Ovary (tissue), 9 donors: Measurements from ENCODE around the gene LRRC18. TPM values are rescaled to one million over a fixed set of nuclear protein-coding genes. Genes with fewer than 3 reads are reported as not detected.

ENCODE experiments used
- DNase-seq, 5 donors: peaks; one replicate each; pipeline ENCODE4 v3.0.0-alpha.2; 2019 to 2020
- H3K27ac ChIP-seq, 2 donors: fragments of 200-600 bp; one replicate each; pipeline versions ENCODE4 v1.5.1 to v1.8.0; 2019 to 2022
- H3K27me3 ChIP-seq: fragments of 200-600 bp; one replicate; pipeline ENCODE4 v1.8.0; 2022
- H3K36me3 ChIP-seq: fragments of 200-600 bp; sonication (generic); one replicate; pipeline ENCODE4 v1.5.1; 2019
- H3K4me1 ChIP-seq: one replicate; pipeline ENCODE4 v1.8.1; 2013; ENCODE audit warnings: mild to moderate bottlenecking, moderate library complexity; ENCODE audit not compliant: insufficient read depth
- H3K4me3 ChIP-seq: fragments of 200-600 bp; sonication (generic); one replicate; pipeline ENCODE4 v1.5.1; 2017
- H3K9me3 ChIP-seq, 2 donors: fragments of 200-600 bp in 1 of 2; sonication (generic) in 1 of 2; one replicate each; pipeline versions ENCODE4 v1.5.1 to v1.8.1; 2013 to 2019; ENCODE audit warnings: mild to moderate bottlenecking in 1 of 2, moderate library complexity in 1 of 2
- EP300 ChIP-seq: sonication (generic); formaldehyde crosslinking; IDR thresholded peaks from one replicate; pipeline ENCODE4 v1.6.1; 2017; ENCODE audit warnings: antibody characterized with exemption
- POLR2A ChIP-seq: fragments of 450-650 bp; IDR thresholded peaks from one replicate; pipeline ENCODE4 v1.6.1; 2017; ENCODE audit warnings: antibody characterized with exemption, mild to moderate bottlenecking, moderate library complexity
- WGBS, 3 donors: extraction: QIAGEN DNeasy Blood & Tissue Kit in 1 of 3; methylation state at CpG; one replicate each; pipeline versions ENCODE4 v1.1.5 to v1.1.7; 2013 to 2017; 5-methylcytosine and 5-hydroxymethylcytosine counted together
- intact Hi-C, 4 donors: fragments of 100-400 bp; cut with DNase I; formaldehyde crosslinking; loops; one replicate each; pipeline versions ENCODE4 v1.11.0 to v1.15.1; 2022 to 2023
- polyA plus RNA-seq, 2 donors: library from polyadenylated mRNA; stranded (reverse); fragments of 200-250 nt in 1 of 2; fragments of 350-450 nt in 1 of 2; fragmentation: Illumina TruSeq in 1 of 2; extraction: RNeasy Lipid Tissue Mini Kit (QIAGEN cat#74804) in 1 of 2; gene quantifications; one replicate each; pipeline ENCODE4 v1.2.3, GENCODE V29; 2013 to 2014
- total RNA-seq, 7 donors: library from RNA; depleted of rRNA in 2 of 7; stranded (reverse); fragments of >200 nt in 2 of 7; fragmentation: NEBNext Ultra II Directional in 3 of 7; extraction: Animal tissue kit (Norgen Biotek cat#: 25700) in 3 of 7; gene quantifications; one replicate each; pipeline versions ENCODE4 v1.1.0 to v1.2.4, GENCODE V29; 2016 to 2023
- TF ChIP-seq, protein P1 (sequence below), 3 donors: fragments of 450-650 bp in 2 of 3; fragments of 200-600 bp in 1 of 3; IDR thresholded peaks; one replicate each; pipeline versions ENCODE4 v1.5.1 to v1.8.0; 2016 to 2022; ENCODE audit warnings: antibody characterized with exemption in 3 of 3, mild to moderate bottlenecking in 1 of 3
- donor health status: DM: no; HTN: no; CAD: no; lungs with moderate emphysema.
- donor health status: DM: no; HTN: no; CAD: no.
- donor health status: Bipolar disorder and iron deficiency.
- donor health status: DM: yes; HTN: yes; CAD: no.
- donor health status: DM: no; HTN: no; CAD: no.
- donor health status: DM: yes; HTN: yes; CAD: no.

Gene LRRC18
- total and polyA plus RNA-seq, 9 donors = 0.15 to 1.4 (median 0.22) TPM; not detected in 4

DNA sequence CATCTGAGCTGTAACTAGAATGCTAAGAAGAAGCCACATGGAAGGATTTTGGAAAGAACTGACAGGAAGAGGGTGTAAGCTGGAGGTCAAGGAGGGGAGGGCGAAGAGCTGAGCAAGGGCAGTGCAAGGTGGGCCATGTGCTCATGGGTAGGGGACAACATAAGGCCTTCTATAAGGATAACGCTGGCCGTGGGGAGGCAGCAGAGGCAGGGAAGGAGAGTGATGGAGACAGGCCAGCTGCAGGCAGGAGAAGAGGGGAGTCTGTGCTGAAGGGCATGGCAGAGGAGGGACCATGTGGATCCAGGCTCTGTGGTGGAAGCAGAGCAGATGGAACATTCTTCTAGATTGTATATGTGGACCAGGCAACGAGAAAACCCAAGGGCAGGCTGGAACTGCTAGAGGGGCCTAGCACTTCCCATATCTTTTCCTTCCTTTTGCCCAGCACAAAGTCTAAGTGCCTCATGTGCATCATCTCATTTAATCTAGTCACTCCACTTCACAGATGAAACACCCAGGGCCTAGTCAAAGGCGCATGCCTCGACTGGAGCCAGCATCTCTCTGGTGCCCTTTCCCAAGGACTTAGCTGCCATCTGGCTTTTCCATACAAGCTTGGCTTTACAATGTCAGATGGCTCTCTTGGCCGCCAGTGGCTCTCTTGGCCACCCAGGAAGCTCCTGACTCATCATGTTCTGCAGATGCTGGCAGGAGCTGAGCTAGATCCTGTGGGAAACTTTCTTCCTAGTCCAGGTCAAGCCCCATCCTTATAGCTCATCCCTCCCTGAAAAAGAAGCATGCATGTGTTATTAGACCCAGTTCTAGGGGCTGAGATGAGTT lies 6.6 kb downstream of the LRRC18 start:
- TF ChIP-seq EP300 = no peak
- TF ChIP-seq, protein P1, sequence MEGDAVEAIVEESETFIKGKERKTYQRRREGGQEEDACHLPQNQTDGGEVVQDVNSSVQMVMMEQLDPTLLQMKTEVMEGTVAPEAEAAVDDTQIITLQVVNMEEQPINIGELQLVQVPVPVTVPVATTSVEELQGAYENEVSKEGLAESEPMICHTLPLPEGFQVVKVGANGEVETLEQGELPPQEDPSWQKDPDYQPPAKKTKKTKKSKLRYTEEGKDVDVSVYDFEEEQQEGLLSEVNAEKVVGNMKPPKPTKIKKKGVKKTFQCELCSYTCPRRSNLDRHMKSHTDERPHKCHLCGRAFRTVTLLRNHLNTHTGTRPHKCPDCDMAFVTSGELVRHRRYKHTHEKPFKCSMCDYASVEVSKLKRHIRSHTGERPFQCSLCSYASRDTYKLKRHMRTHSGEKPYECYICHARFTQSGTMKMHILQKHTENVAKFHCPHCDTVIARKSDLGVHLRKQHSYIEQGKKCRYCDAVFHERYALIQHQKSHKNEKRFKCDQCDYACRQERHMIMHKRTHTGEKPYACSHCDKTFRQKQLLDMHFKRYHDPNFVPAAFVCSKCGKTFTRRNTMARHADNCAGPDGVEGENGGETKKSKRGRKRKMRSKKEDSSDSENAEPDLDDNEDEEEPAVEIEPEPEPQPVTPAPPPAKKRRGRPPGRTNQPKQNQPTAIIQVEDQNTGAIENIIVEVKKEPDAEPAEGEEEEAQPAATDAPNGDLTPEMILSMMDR (IDR thresholded peaks at IDR 0.05) = no peak
- Histone ChIP-seq H3K27ac (no peak overlapping the region), H3K9me3 (no peaks in the 10 kb centered on the region), H3K27me3 (no peaks in the 10 kb centered on the region), H3K4me1 (no peaks in the 10 kb centered on the region), H3K36me3 (no peaks in the 10 kb centered on the region), H3K4me3 (no peak overlapping the region)
- 86 to 90% (median 89%) methylated on average over 7 of the region's 7 CpGs for WGBS, 3 donors
- intact Hi-C loops = no loop called here
- no peak for DNase-seq

DNA sequence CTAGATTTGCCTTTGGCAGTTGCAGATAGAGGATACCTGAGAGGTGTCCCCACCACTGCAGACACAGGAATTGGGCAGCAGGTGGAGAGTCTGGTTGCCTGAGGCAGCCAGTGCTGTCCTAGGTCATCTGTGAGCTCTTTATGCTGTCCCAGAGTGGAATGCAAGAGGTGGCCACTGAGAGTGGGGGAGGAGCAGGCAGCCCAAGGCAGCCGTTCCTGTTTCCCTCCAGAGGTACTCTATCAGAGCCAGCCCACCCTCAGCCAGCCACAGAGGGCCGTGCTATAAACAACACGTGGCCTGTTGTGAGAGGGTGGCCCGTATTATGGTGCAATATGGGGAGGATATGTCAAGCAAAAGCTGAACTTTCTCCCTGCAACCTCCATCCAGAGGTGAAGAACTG lies 8.5 kb downstream of the LRRC18 start:
- no peak overlapping the region for H3K27ac ChIP-seq
- intact Hi-C loops = no loop called here
- TF ChIP-seq EP300 = no peak
- no peak for TF ChIP-seq POLR2A
- H3K27me3 ChIP-seq = no peaks in the 10 kb centered on the region
- no peaks in the 10 kb centered on the region for H3K4me1 ChIP-seq
- H3K9me3 ChIP-seq = no peaks in the 10 kb centered on the region
- DNase-seq = no peak
- H3K36me3 ChIP-seq = no peaks in the 10 kb centered on the region
- no peak overlapping the region for H3K4me3 ChIP-seq
- 50 to 73% (median 65%) methylated on average over 4 of the region's 4 CpGs for WGBS, 3 donors

DNA sequence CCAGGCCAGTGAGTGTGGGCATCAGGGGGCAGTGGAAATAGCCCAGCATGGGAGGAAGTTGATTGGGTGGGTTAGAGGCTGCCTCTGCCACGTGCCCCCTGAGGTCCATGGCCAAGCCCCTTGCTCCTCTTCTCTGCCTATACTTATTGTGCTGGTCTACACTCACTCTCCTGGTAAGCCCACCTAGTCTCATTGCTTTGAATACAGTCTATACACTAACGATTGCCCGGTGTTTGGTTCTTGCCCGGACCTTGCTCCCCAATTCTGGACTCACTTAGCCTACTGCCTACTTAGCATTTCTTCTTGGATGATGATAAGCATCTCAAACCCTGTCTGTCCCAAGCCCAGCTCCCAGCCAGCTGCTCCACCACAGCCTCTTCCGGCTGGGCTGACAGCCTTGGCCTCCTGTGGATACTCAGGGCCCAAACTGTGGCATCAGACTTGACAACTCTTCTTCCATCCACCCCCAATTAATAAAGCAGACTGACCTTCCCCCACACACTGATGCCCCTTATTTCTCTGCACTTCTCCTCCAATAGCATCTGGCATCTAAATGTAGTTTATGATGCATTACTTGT lies 10.1 kb downstream of the LRRC18 start:
- no peak overlapping the region for H3K27ac ChIP-seq
- H3K27me3 ChIP-seq = no peaks in the 10 kb centered on the region
- no peaks in the 10 kb centered on the region for H3K9me3 ChIP-seq
- no peaks in the 10 kb centered on the region for H3K4me1 ChIP-seq
- WGBS, 3 donors = 77 to 85% (median 77%) methylated on average over 5 of the region's 5 CpGs
- TF ChIP-seq, protein P1 (IDR thresholded peaks at IDR 0.05) = no peak
- no peak for TF ChIP-seq POLR2A
- TF ChIP-seq EP300 = no peak
- no peak overlapping the region for H3K4me3 ChIP-seq
- intact Hi-C loops = no loop called here
- H3K36me3 ChIP-seq = no peaks in the 10 kb centered on the region
- no peak for DNase-seq

DNA sequence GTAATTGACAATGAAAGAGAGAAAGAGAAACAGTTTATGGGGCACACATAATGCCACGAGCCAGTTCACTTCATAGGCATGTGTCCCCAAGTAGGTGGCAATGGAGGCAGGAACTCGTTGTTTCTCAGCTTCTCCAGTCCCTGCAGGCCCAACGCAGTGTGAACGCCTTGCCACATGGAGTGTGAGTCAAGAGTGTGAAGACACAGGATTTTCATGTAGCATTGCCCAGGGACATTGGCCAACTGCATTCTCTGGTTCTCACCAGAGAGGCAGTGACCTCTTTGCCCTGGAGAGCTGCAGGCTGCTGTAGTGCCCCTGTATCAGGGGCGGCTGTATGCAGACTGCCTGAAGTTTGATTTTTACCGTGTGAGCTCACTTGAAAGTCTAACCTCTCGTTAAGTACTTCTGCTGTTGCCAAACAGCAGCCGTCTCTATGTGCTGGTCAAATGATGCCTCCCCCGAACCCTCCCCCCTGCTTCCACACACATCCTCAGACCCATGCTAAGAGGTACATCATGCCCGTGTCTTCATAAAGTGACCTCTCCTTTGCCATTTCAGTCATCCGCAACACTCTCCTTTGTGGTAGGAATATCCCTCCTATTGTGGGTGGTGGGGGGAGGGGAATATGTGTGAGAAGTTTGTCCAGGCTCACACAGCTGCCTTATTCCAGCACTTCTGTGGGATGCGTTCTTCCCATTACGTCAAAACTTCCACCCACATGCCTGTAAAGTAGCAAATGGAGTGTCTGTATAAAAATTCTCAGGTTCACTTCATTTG lies 12.7 kb downstream of the LRRC18 start:
- Histone ChIP-seq H3K27ac (no peak overlapping the region), H3K36me3 (no peaks in the 10 kb centered on the region), H3K4me1 (no peaks in the 10 kb centered on the region), H3K4me3 (no peak overlapping the region), H3K9me3 (no peaks in the 10 kb centered on the region), H3K27me3 (no peaks in the 10 kb centered on the region)
- intact Hi-C loops = no loop called here
- 40 to 49% (median 46%) methylated on average over 13 of the region's 13 CpGs for WGBS, 3 donors
- DNase-seq = no peak
- TF ChIP-seq, protein P1 (IDR thresholded peaks at IDR 0.05) = no peak
- TF ChIP-seq POLR2A (no peak), EP300 (no peak)
